Fibroblast of skin of right biceps (primary cell): ENCODE measurements around the gene ARHGAP26.
A peak's percentile ranks its signal among the peaks of the same experiment; 100 is the strongest.

Experiments
- DNase-seq: peaks from one replicate; pipeline ENCODE4 v3.0.0-alpha.2; 2013

Gene ARHGAP26

DNA sequence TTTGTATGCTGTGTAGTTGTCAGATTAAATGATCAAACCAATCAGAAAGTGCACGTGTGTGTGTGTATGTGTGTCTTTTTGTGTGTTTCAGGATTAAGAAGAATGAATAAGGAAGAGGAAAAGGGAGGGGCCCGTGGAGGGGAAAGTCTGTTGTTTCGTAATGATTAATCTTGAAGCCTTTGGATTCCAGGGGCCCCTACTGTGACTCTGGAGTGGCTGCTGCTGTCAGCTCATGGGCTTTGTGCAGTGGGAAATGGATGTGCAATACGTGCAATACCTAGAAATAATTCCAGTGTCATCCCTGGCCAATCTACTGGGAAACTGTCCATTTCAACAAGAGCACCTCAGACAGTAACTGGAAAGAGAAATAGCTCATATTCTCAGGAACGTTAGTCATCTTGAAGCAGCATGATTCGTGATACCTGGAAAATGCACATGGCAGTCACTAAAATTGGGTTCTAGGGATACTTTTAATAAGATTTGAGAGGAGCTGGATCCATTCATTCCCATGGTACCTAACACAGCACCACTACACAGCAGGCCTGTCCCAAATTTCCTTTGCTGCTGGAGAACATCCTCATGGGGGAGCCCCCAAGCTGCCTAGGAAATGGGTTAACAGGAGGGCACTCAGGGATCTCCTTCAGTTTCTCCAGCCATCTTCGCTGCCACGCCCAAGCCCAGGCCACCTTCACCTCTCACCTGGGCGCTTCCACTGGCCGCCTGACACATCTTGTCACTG, 447.1 kb downstream of the ARHGAP26 start:
- DNase-seq, result peak; percentile 72

- DNase-seq, result no peak
These were observed 447.6 kb downstream of the ARHGAP26 start for GRCh38 chr5:143217804-143218160.

DNA sequence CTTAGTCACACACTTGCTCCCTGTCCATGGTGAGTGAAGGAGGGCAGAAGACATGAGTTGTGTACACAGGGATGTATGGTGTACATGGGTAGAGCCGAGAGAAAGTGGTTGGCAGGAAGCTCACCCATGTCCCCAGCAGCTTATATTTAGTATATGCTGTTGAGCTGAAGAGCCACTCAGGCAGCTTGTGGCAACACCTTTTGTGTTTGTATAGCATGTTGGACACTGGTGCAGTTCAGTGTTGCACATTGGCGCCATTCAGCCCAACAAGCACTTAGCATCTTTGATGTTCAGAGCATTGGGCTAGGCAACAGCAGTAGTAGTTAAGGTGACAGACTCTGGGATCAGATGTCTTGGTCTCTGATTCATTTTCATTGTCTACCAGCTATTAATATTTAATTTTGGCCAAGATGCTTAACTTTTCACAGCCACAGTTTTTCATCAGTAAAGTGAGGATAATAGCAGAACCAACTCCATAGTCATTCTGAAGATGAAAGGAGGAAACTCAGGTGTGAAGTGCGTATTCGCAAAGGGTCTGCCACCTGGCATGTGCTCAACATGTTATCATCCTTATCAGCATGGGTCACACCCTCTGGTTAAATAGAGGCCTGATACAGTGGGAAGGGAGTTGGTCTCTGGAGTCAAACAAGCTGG, 448.5 kb downstream of the ARHGAP26 start:
- no peak for DNase-seq

GRCh38 chr5:143219696-143220095, 449.5 kb downstream of the ARHGAP26 start:
- DNase-seq, result peak; percentile 41

DNA sequence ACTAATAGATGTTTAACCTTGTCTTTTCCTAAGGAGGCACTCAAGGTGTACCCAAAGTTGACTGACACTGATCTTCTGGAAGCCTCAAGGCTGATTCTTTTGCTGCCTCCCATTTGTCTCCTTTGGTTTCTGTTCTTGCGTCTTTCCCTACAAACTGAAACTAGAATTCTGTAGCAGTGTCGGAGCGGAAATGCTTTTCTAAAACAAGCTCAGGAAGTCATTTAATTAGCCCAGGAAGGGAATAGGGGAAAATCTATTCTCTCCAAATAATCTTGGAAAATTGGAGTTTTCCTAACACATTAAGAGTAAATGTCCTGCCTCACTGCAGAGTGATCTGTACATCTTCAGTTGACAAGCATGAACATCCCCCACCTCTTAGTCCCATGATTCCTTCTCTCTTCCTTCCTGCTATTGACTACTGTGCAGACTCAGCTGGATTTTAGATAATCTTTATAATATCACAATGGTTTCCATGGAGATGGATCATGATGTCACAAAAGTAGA, 450.6 kb downstream of the ARHGAP26 start:
- no peak for DNase-seq

DNA sequence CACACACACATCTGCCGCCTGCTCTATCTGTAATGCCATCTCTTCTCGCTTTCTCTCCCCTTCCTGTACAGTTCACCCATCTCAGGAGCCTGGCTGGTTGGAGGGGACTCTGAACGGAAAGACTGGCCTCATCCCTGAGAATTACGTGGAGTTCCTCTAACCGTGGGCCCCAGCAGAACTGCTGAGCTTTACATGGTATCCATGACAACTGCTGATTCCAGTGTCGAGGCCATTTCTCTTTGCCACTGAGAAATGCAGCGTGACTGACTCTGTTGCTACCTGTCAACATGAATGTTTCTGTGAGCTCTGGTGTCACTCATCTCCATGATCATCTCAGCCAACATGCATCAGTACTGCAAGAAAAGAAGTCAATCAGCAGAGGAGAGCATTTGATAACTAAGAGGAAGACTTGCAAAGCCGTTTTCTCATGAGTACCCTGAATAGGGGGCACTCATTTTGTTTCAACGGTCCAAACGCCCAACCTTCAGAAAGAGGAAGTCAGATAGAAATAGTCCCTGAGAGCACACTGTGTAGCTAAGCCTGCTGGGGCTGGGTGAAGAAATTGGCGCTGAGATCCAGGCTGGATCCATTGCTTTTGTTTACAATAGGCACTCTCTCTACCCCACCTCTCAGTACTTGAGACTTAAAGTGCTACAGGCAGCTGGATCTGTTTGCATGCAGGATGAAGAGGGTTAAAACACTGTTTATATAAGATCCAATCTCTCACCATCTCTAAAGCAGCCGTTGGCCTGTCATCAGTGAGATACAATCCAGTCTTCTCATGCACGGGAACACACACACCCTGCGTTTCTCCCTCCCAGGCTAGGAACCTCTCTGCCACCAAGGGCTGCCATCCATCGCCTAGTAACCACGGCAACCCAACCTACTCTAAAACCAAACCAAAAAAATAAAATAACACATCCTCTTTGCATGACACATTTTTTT, 452.4 kb downstream of the ARHGAP26 start:
- peak; percentile 45 for DNase-seq

- DNase-seq, result no peak
These were observed 454.5 kb downstream of the ARHGAP26 start for GRCh38 chr5:143224672-143225071.

- no peak for DNase-seq
These were observed 455.3 kb downstream of the ARHGAP26 start for GRCh38 chr5:143225511-143225910.

- no peak for DNase-seq
These were observed 456.2 kb downstream of the ARHGAP26 start for GRCh38 chr5:143226361-143226760.

GRCh38 chr5:143226872-143227271, 456.7 kb downstream of the ARHGAP26 start:
- no peak for DNase-seq

GRCh38 chr5:143227301-143227700, 457.1 kb downstream of the ARHGAP26 start:
- DNase-seq, result no peak

- no peak for DNase-seq
These were observed 458.6 kb downstream of the ARHGAP26 start for GRCh38 chr5:143228597-143229293.

DNA sequence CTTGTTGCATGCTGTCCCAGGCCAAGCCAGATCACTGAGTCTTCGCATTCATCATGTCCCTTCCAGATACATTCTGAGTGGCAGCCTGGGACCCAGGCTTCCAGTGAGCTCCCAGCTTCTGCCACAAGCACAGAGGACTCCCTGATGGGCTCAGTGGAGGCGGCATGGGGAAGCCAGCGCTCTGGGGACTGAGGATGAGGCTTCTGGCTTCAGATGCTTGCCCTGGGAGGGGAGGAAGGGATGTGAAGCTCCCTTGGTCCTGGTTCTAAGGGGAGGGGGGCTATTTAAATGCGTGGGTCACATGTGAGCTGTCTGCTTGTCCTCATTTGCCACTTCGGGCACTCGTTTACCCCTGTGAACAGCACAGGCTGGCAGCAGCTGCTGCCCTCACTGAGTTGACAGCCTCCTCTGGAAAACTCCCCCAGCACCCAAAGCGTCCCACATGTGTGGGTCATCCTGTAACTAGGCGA, 459.3 kb downstream of the ARHGAP26 start:
- no peak for DNase-seq

DNA sequence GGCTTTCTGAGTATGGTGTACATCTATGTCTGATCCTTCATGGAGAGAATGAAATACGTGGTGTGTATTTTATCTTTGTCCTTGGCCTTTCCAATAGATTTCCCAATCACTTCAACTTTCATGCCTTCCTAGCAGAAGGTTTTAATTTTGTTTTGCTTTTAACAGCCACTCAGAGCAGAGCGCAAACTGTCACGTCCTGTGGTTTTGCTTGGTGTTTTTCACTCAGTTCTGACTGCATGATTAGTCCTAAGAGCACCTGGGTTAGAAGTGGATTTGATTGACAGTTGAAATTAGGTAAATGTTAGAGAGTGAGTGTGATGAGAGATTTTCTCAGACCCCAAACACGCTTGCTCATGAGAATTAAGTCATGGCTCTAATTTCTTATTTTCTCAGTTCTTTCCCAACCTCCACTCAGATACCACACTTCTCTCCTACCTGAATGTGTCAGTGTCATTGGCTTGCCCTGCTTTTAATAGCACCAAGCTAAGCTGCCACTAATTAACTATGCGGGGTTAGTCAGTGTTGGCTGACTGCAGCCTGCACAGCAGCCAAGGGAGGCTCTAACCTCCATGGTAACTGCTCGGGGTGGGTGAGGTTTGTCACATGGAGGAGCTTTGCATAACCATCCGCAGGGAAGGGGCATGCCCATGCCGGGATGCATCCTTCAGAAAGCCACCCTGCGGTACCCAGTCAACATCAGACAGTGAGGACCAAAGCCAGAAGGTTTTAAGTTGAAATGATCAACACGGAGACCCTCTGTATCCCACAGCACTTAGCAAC, 459.9 kb downstream of the ARHGAP26 start:
- peak; percentile 68 for DNase-seq

GRCh38 chr5:143230676-143230996, 460.5 kb downstream of the ARHGAP26 start:
- no peak for DNase-seq

GRCh38 chr5:143231416-143231815, 461.2 kb downstream of the ARHGAP26 start:
- DNase-seq, result no peak

DNA sequence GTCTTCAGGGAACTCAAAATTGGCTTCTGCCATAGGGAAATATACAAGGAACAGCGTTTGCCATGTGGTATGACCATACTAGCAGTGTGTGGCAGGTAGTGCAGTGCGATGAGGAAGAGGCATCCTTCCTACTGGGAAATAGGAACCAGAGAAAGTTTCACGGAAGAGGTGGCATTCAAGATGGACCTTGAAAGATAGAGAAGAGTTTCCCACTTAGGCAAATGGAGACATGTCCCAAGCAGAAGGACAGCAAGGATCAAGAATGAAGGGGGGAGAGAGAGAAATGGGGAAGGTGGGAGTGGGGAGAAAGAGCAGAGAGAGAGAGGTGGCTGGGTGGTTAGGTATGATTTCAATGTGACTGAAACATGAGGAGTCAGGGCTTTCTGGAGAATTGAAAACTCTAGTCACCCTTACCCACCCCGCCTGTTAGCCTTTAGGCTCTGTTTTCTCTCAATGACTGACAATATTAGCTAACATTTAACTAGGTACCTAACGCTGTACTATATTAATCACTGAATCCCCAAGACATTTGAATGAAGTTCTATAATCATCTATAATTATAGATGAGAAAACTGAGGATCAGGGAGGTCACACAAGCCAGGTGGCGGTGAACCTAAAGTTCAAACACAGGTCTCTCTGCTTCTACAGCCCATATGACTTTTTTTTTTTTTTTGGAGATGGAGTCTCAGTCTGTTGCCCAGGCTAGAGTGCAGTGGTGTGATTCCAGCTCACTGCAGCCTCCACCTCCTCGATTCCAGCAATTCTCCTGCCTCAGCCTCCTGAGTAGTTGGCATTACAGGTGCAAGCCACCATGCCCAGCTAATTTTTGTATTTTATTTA, 462.0 kb downstream of the ARHGAP26 start:
- no peak for DNase-seq

- DNase-seq, result peak; percentile 86
These were observed 462.9 kb downstream of the ARHGAP26 start for GRCh38 chr5:143233031-143233430.

- no peak for DNase-seq
These were observed 464.1 kb downstream of the ARHGAP26 start for GRCh38 chr5:143234162-143234842.

GRCh38 chr5:143235423-143235822, 465.2 kb downstream of the ARHGAP26 start:
- peak; percentile 92 for DNase-seq
